SW 1271 (cell line): Measurements from ENCODE around the gene NRF1.

Source experiments
- DNase-seq, 2 experiments: peaks; one replicate each; lab custom pipeline; 2025; lab: John Stamatoyannopoulos, UW

The NRF1 gene

GRCh38 chr7:129686063-129686462 is 74.5 kb downstream of the NRF1 start:
- DNase-seq: no peak

GRCh38 chr7:129688503-129689222 is 77.1 kb downstream of the NRF1 start:
- no peak for DNase-seq

- no peak for DNase-seq
Measured at GRCh38 chr7:129689995-129690581, 78.6 kb downstream of the NRF1 start.

GRCh38 chr7:129690701-129691100 is 79.2 kb downstream of the NRF1 start:
- no peak for DNase-seq

- no peak for DNase-seq
Measured at GRCh38 chr7:129698516-129699418, 87.2 kb downstream of the NRF1 start.

GRCh38 chr7:129702316-129702715 is 90.8 kb downstream of the NRF1 start:
- DNase-seq: no peak

GRCh38 chr7:129702761-129703338 is 91.3 kb downstream of the NRF1 start:
- no peak for DNase-seq

GRCh38 chr7:129703751-129704150 is 92.2 kb downstream of the NRF1 start:
- no peak for DNase-seq

GRCh38 chr7:129707910-129708499 is 96.5 kb downstream of the NRF1 start:
- DNase-seq: no peak

- no peak for DNase-seq
Measured at GRCh38 chr7:129713544-129713943, 102.0 kb downstream of the NRF1 start.

GRCh38 chr7:129714514-129715063 is 103.1 kb downstream of the NRF1 start:
- no peak for DNase-seq

- DNase-seq: no peak
Measured at GRCh38 chr7:129719980-129720732, 108.6 kb downstream of the NRF1 start.

GRCh38 chr7:129721068-129721467 is 109.5 kb downstream of the NRF1 start:
- DNase-seq: no peak

GRCh38 chr7:129723679-129724078 is 112.2 kb downstream of the NRF1 start:
- no peak for DNase-seq

- DNase-seq: no peak
Measured at GRCh38 chr7:129724796-129725195, 113.3 kb downstream of the NRF1 start.

- DNase-seq: no peak
Measured at GRCh38 chr7:129728875-129729467, 117.5 kb downstream of the NRF1 start.

- DNase-seq: no peak
Measured at GRCh38 chr7:129729511-129729910, 118.0 kb downstream of the NRF1 start.

- DNase-seq: no peak
Measured at GRCh38 chr7:129730159-129730558, 118.6 kb downstream of the NRF1 start.

- no peak for DNase-seq
Measured at GRCh38 chr7:129734400-129734799, 122.9 kb downstream of the NRF1 start.

GRCh38 chr7:129739427-129739826 is 127.9 kb downstream of the NRF1 start:
- DNase-seq: no peak
